Stimulated activated CD8-positive, alpha-beta memory T cell treated with anti-CD3 and anti-CD28 coated beads, Interleukin-4, amount 100 ng/mL, for 24 hours (primary cell): Measurements from ENCODE around the gene NUTM1.
"Not testable (repeated sequence)": the region's sequence is repeated elsewhere in the genome, so short reads cannot be mapped to it uniquely, and the experiment has no call there.

ENCODE experiments used
- DNase-seq: peaks from one replicate; pipeline ENCODE4 v3.0.0-alpha.2; 2020; ENCODE audit warnings: low read depth

Gene NUTM1

GRCh38 chr15:34365836-34366235 lies 22.7 kb downstream of the NUTM1 start:
- DNase-seq: no peak

- no peak for DNase-seq
These were observed 23.4 kb downstream of the NUTM1 start for GRCh38 chr15:34366271-34367065.

DNA sequence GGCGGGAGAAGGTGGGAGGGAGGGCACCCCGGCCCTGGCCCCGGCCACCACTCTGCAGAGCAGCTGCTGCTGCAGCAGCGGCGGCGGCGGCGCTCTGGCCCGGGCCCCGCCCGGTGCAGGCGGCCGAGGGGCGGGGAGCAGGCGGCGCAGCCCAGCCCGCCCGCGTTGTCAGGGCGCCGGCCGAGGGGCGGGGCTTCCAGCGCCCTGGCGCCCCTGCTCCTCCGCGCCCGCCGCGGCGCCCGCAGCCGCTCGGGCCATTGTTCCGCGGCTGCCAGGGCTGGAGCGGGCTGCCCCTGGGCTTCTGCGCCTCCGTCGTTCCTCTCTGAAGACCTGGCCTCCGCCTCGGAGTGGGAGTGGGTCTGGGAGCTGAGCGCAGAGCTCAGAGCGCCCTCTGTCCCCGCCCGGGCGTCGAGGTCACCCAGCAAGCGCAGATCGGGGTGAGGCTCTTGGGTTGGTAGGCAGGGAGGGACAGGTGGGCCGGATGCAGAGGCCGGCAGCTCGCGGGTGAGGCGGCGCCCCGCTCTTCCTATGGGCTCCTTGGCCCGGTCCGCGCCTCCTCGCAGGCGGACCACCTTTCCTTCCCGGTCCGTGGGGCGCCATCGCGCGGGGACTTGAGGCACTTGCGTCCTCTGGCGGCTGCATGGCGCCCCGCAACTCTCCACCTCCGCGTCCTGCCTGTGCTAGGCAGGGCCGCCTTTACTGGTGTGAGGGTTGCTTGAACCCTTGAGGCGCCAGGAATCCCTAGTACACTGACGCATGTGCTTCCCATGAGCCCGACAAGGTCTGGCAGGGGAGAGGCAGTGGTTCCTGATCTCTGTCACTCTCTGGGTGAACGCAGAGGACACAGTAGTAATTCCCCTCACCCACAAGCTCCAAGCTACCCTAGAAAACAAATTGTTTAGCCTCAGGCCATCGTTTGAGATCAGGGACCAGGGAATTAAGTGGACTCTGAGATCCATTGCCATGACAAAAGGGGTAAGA lies 24.3 kb downstream of the NUTM1 start, which contains the start of gene LPCAT4:
LPCAT4 (minus strand) TSS at position 96 of the 981 bp plus-strand sequence. CDS start 96 bp downstream, outside the sequence.
- peak; percentile 75 for DNase-seq

DNA sequence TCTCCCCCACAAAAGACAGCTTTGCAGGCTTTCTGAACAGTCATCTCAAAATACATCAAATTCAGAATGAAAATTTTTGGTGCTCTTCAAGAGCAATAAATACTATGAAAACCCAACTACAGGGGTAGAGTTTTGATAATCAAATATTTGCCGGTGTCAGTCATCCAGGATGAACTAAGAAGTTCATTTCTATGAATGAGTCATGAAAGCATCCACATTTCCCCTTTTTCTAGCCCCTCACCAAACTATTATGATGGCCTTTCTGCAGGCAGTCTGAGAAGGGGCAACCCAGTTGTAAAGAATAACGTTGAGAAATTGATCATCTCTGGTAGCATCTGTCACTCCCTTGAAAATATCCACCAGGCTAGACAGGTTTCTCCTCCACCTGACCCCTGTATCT lies 27.0 kb downstream of the NUTM1 start:
- DNase-seq: no peak

GRCh38 chr15:34370643-34371042 lies 27.5 kb downstream of the NUTM1 start:
- no peak for DNase-seq

DNA sequence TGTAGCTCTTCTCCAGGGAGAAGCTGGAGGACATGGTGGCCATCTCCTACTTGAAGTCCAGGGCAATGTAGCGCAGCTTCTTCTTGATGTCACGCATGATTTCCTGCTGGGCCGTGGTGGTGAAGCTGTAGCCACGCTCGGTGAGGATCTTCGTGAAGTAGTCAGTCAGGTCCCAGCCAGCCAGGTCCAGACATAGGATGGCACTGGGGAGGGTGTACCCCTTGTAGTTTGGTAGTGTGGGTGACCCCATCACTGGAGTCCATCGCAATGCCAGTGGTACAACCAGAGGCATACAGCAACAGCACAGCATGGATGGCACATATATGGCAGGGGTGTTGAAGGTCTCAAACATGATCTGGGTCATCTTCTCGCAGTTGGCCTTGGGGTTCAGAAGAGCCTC lies 30.8 kb downstream of the NUTM1 start:
- DNase-seq: no peak

DNA sequence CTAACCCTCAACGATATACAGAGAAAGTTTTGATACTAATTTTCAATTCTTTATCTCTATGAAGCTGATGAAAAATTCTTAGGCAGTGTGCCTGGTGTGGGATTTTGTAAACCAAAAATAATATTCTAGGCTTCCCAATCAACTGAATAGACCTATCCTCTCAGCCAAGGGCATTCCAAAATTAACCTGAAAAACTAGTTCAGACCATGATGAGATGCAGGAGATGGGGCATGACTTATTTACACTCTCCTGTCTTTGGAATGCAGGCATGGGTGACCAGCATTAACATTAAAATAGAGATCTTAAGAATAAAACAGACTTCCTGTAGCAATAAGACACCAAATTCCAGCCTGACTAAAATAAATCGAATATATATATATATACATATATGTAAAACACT lies 31.7 kb downstream of the NUTM1 start:
- no peak for DNase-seq

DNA sequence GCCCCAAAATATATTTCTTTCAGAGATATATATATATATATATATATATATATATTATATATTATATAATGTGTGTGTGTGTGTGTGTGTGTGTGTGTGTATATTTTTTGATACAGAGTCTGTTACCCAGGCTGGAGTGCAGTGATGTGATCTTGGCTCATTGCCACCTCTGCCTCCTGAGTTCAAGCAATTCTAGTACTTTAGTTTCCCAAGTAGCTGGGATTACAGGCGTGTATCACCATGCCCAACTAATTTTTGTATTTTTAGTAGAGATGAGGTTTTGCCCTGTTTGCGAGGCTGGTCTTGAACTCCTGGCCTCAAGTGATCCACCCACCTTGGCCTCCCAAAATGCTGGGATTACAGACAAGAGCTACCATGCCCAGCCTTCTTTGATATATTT lies 32.4 kb downstream of the NUTM1 start:
- not testable (repeated sequence) for DNase-seq

GRCh38 chr15:34376856-34377255 lies 33.7 kb downstream of the NUTM1 start:
- no peak for DNase-seq

- DNase-seq: not testable (repeated sequence)
These were observed 37.4 kb downstream of the NUTM1 start for GRCh38 chr15:34380491-34380890.

GRCh38 chr15:34381829-34382521 lies 38.9 kb downstream of the NUTM1 start:
- DNase-seq: not testable (repeated sequence)

DNA sequence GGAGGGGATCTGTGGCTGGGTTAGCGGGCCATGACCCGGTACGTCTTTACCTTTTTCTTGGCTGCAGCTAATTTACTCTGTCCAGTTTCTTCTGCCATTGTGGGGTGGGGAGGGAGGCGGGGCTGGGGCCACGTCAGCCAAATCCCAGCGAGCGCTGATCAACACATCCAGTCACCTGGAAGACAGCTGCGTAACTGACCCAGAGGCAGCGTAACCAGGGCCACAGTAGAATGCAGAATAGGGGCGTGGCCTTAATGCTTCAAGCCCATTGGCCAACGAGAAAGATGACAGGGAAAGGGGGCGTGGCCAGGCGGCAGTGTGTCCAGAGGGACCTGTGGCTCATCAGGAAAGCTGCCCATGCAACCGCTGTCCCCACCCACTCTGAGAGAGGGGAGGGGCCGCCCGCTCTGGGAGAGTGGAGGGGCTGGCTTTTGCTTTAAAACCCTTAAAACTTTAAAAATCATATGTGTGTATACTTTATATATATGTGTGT lies 46.5 kb downstream of the NUTM1 start:
- not testable (repeated sequence) for DNase-seq

GRCh38 chr15:34392981-34393380 lies 49.9 kb downstream of the NUTM1 start:
- DNase-seq: not testable (repeated sequence)

DNA sequence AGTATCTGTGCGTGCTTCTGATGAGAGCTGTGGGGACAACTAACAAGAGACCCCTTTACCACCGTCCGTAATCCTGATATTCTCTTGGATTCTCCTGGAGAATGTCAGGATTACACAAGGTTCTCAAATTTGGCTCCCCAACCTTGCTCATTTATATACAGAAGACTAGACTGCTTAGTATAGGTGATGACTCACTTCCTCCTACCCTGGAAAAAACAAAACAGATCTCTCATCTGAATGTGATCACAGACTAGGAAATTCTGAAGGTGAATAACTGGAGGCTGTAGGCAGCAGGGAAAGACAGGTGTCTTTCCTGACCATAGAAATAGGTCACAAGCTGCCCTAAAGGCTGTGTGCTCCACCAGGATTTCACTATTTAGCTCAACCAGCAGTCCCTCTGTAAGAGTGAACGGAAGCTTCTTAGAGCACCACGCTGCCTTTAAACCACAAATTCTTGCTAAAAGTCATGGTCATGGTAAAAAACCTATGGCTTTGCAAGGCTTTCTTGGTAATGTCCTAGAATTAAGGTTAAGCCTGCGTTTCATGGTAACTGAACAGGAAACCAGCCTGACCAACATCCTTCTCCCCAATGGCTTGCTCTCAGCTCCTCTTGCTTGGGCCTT lies 54.6 kb downstream of the NUTM1 start:
- DNase-seq: not testable (repeated sequence)

- DNase-seq: not testable (repeated sequence)
These were observed 60.1 kb downstream of the NUTM1 start for GRCh38 chr15:34403160-34403598.

DNA sequence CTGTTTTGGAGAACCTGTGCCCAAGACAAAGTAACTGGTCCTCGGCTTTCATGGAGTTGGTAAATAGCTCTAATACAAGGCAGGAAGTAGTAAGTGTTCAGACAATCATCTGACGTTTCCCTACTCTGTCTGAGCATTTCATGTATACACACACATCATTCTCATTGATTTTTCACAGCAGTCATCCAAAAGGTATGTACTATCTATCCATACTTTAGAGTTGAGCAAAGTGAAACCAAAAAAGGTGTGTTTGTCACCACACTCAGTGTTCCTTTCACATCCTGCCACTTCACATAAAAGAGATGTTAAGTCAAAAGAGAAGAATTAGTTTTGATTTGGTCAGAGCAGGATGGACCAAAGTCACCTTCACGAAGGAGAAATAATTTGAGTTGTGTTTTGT lies 60.8 kb downstream of the NUTM1 start:
- DNase-seq: not testable (repeated sequence)
